Activated CD8-positive, alpha-beta memory T cell treated with anti-CD3 and anti-CD28 coated beads, Interleukin-2, amount 10 ng/mL, durations not matched to agents 7 days and 5 days (primary cell): Measurements from ENCODE around the gene KLHL30. TPM values are rescaled to one million over a fixed set of nuclear protein-coding genes. Genes with fewer than 3 reads are reported as not detected.
"Not testable (repeated sequence)": the region's sequence is repeated elsewhere in the genome, so short reads cannot be mapped to it uniquely, and the experiment has no call there.

Experiments used
- ATAC-seq: fragments of 150-1000 bp; cut with Tn5 transposase; one replicate; pipeline ENCODE4 v1.10.0; 2021; ENCODE audit warnings: moderate library complexity
- CTCF ChIA-PET: fragments of 350-600 bp; sonication (Branson Sonifier 250); formaldehyde crosslinking; loops from one replicate; lab custom pipeline; 2021; ENCODE audit warnings: antibody characterized with exemption; lab: Charles Lee
- DNase-seq: peaks from one replicate; pipeline ENCODE4 v3.0.0-alpha.2; 2020
- H3K27ac Mint-ChIP-seq: one replicate; pipeline ENCODE4 v1.8.0; 2021; ENCODE audit warnings: mild to moderate bottlenecking, mixed read lengths
- H3K27me3 Mint-ChIP-seq: one replicate; pipeline ENCODE4 v1.8.0; 2021; ENCODE audit warnings: mixed read lengths
- H3K36me3 Mint-ChIP-seq: one replicate; pipeline ENCODE4 v1.8.0; 2021; ENCODE audit warnings: mild to moderate bottlenecking, mixed read lengths
- H3K4me1 Mint-ChIP-seq: one replicate; pipeline ENCODE4 v1.8.0; 2021; ENCODE audit warnings: mixed read lengths
- H3K4me3 Mint-ChIP-seq: one replicate; pipeline ENCODE4 v1.8.0; 2021; ENCODE audit warnings: mild to moderate bottlenecking, moderate library complexity, mixed read lengths
- H3K9me3 Mint-ChIP-seq: one replicate; pipeline ENCODE4 v1.8.0; 2022; ENCODE audit warnings: low read depth, mixed read lengths
- total RNA-seq, 2 experiments: library from RNA; stranded (reverse); gene quantifications; one replicate each; pipeline ENCODE4 v1.2.3, GENCODE V29; 2021

Gene KLHL30
- total RNA-seq, 2 experiments from 2014 or later, result not detected

DNA sequence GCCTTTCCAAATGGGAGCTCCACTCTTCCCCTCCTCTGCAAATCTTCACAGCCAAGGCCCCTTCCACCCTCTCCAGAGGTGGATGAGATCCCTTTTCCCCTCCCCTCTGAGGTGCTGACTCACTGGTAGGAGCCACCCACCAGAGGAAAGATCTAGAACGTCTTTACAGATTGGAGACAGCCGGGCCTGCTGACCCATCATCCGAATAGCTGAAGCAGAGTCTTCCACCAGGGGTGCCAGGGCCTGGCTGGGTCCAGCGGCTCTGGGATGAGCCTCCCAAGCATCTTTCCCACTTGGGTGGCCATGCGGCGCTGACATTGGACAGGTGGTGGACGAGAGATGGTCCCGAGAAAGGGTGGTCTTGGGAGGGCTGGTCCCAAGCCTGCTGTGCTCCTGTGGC lies 29.3 kb downstream of the KLHL30 start:
- CTCF ChIA-PET, result no interaction called here
- H3K4me3 Mint-ChIP-seq, result no peak overlapping the region
- ATAC-seq, result no peak
- H3K27me3 Mint-ChIP-seq, result peaks cover 16% of the 10 kb centered on the region
- no peaks in the 10 kb centered on the region for H3K9me3 Mint-ChIP-seq
- H3K27ac Mint-ChIP-seq, result no peak overlapping the region
- DNase-seq, result no peak
- H3K36me3 Mint-ChIP-seq, result peaks cover 19% of the 10 kb centered on the region
- no peaks in the 10 kb centered on the region for H3K4me1 Mint-ChIP-seq

- CTCF ChIA-PET, result no interaction called here
- Mint-ChIP-seq H3K4me3 (no peak overlapping the region), H3K9me3 (no peaks in the 10 kb centered on the region), H3K27me3 (peaks cover 11% of the 10 kb centered on the region), H3K36me3 (peaks cover 20% of the 10 kb centered on the region), H3K27ac (no peak overlapping the region), H3K4me1 (no peaks in the 10 kb centered on the region)
- DNase-seq (no peak), ATAC-seq (no peak)
Measured at GRCh38 chr2:238168196-238169047, 30.0 kb downstream of the KLHL30 start.

- DNase-seq (no peak), ATAC-seq (no peak)
- Mint-ChIP-seq H3K36me3 (peaks cover 21% of the 10 kb centered on the region), H3K4me3 (no peak overlapping the region), H3K9me3 (no peaks in the 10 kb centered on the region), H3K4me1 (no peaks in the 10 kb centered on the region), H3K27me3 (peaks cover 10% of the 10 kb centered on the region), H3K27ac (no peak overlapping the region)
- CTCF ChIA-PET, result no interaction called here
Measured at GRCh38 chr2:238169048-238169707, 30.7 kb downstream of the KLHL30 start.

DNA sequence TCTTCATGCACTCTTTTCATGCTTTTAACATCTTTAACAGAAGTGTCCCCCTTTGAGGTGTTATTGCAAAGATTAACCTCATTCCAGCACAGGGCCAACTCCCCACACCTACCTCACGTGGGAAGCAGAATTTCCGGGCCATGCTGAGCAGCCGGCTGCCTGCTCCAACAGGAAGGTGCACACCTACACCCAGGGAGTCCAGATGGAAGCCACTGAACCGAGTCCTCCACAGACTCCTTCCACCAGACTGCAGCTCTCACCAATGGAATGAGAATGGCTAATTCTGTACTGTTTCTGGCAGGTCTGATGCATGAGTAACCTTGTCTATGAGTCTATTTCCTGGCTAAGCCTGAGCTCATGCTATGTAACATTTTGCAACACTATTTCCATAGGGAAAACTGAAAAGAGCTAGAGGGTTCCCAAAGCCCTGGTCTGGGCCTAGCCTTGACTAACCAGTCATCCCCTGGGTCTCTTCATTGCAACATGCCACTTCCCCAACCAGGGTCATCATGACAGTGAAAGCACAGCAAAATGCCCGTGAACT lies 31.3 kb downstream of the KLHL30 start:
- peaks cover 4% of the 10 kb centered on the region for H3K27me3 Mint-ChIP-seq
- DNase-seq, result no peak
- H3K4me1 Mint-ChIP-seq, result no peaks in the 10 kb centered on the region
- H3K36me3 Mint-ChIP-seq, result peaks cover 21% of the 10 kb centered on the region
- H3K9me3 Mint-ChIP-seq, result no peaks in the 10 kb centered on the region
- no peak overlapping the region for H3K4me3 Mint-ChIP-seq
- CTCF ChIA-PET, result no interaction called here
- no peak for ATAC-seq
- no peak overlapping the region for H3K27ac Mint-ChIP-seq

DNA sequence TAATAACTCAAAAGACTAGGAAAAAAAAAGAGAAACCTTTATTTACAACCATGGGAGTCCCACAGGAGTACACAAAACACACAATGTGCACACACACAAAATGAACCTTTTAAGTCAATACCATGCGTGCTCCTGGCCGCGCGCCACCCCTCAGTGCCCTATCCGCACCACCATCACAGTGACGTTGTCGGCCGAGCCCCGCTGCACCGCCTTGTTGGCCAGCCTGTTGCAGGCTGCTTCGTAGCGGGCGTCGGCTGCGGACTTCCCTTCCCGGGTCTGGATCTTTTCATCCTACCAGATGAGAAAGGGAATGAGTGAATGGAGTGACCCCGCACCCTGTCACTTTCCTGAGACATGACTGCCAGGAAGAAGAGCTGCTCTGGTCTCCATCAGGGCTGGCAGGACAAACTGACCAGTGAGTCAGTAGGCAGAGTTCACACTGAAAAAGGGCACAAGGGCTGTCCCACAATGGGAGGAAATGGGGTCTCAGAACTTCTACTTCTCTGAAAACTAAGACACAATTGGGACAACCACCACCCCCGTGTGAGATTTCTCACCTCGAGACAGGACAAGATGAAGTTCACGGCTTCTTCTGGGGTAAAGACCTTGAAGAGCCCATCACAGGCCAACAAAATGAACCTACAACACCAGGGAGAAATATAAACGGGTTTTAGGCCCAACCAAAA lies 32.1 kb downstream of the KLHL30 start:
- Mint-ChIP-seq H3K27ac (no peak overlapping the region), H3K4me3 (no peak overlapping the region), H3K27me3 (no peaks in the 10 kb centered on the region), H3K36me3 (peaks cover 21% of the 10 kb centered on the region), H3K4me1 (no peaks in the 10 kb centered on the region), H3K9me3 (no peaks in the 10 kb centered on the region)
- no peak for ATAC-seq
- DNase-seq, result no peak
- CTCF ChIA-PET, result no interaction called here

- H3K27ac Mint-ChIP-seq, H3K27me3 Mint-ChIP-seq, H3K4me3 Mint-ChIP-seq, DNase-seq, ATAC-seq, H3K9me3 Mint-ChIP-seq, H3K4me1 Mint-ChIP-seq: not testable (repeated sequence)
- CTCF ChIA-PET, result interaction anchor here (0.6 kb wide), 1 partner anchor 580 kb away, joined by 3 read pairs; the partner anchor contains the start of gene RAB17
- H3K36me3 Mint-ChIP-seq, result peaks cover 21% of the 10 kb centered on the region
Measured at GRCh38 chr2:238171072-238171431, 32.6 kb downstream of the KLHL30 start.

DNA sequence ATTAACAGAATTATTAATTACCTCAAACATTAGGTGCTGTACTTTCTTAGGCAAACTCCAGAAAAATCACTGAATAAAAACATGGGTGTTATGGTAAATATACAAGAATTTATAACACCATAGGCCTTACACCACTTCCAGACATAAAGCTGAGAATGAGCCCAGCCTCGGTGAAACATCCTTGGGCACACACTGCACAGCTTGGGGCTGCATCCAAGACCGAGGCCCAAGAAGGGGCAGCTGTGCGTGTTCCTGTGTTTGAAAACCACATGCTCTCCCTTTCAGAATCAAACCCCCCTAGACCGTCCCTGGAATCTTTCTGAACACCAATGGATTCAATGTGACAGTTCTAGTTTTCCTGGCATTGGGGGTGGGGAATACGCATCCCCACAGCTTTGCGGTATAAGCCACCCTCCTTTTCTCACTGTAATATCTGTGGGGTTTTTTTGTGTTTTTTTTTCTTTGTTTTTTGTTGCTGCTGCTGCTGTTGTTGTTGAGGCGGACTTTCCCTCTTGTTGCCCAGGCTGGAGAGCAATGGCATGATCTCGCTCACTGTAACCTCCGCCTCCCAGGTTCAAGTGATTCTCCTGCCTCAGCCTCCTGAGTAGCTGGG lies 33.2 kb downstream of the KLHL30 start:
- no peaks in the 10 kb centered on the region for H3K4me1 Mint-ChIP-seq
- no peak overlapping the region for H3K27ac Mint-ChIP-seq
- ATAC-seq (no peak), DNase-seq (no peak)
- no peak overlapping the region for H3K4me3 Mint-ChIP-seq
- H3K36me3 Mint-ChIP-seq, result peaks cover 24% of the 10 kb centered on the region
- no peaks in the 10 kb centered on the region for H3K9me3 Mint-ChIP-seq
- H3K27me3 Mint-ChIP-seq, result no peaks in the 10 kb centered on the region
- CTCF ChIA-PET, result interaction anchor here (0.6 kb wide), 1 partner anchor 581 kb away, joined by 3 read pairs; the partner anchor contains the start of gene RAB17

DNA sequence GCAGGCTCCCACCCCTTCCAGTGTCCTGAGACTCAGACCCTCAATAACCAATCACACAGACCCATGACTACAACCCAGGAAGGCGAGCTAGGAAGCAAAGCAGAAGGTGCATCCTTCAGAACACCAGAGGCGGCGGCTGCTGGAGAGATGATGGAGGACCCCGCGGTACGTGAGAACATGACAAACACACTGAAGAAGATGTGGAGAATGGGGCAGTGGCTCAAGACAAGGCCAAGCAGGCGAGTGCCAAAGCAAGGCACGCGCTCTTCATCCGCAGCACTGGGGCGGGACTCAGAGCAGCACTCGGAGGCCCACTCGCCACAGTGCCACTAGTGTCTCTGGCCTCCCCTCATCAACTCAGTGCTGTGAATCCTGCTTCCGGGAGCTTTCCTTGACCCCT lies 34.0 kb downstream of the KLHL30 start:
- no peaks in the 10 kb centered on the region for H3K27me3 Mint-ChIP-seq
- ATAC-seq, result no peak
- no peaks in the 10 kb centered on the region for H3K9me3 Mint-ChIP-seq
- CTCF ChIA-PET, result no interaction called here
- H3K36me3 Mint-ChIP-seq, result peaks cover 29% of the 10 kb centered on the region
- no peak for DNase-seq
- H3K4me3 Mint-ChIP-seq, result no peak overlapping the region
- no peak overlapping the region for H3K27ac Mint-ChIP-seq
- H3K4me1 Mint-ChIP-seq, result no peaks in the 10 kb centered on the region

DNA sequence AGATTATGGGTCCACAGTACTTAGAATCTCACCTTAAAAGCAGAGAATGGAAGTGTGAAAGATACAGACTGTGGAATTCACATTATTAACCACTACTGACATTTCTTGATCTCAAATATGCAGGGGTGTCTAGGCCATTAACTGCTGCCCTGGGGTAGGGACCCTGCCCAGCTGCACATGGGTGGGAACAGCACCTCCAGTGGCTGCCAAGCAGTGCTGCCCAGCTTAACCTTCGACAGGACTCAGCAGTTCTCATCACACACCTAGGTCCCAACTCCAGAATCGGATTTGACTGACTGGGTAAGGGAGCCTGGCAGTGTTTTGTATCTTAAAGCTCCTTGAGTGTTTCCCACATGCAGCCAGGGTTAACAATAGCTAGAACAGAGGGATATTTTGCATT lies 35.2 kb downstream of the KLHL30 start:
- no peaks in the 10 kb centered on the region for H3K27me3 Mint-ChIP-seq
- H3K4me1 Mint-ChIP-seq, result no peaks in the 10 kb centered on the region
- no peaks in the 10 kb centered on the region for H3K9me3 Mint-ChIP-seq
- CTCF ChIA-PET, result interaction anchor here (1.1 kb wide), 1 partner anchor 28 kb away, joined by 3 read pairs; no protein-coding TSS in a partner anchor
- H3K36me3 Mint-ChIP-seq, result peaks cover 33% of the 10 kb centered on the region
- ATAC-seq (no peak), DNase-seq (no peak)
- no peak overlapping the region for H3K27ac Mint-ChIP-seq
- no peak overlapping the region for H3K4me3 Mint-ChIP-seq

DNA sequence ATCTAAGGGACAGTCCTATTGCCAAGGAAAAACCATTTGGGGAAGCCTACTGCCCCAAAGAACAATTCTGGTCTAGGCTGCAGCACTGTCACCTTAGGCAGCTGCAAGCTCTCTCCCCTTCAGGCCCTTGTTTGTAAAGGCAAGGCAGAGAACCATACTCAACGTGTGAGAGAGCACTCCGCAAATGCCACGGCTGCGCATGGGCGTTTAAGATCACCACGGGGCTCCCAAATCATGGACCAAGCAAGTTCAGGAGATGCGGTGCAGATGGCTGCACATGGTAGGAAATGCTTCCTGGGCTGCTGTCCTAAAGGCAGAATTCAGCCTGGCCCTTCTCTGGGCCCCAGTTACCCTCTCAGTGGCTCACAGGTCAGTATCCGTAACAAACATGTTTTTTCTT lies 35.8 kb downstream of the KLHL30 start:
- no peak overlapping the region for H3K27ac Mint-ChIP-seq
- DNase-seq, result no peak
- no peak for ATAC-seq
- no peaks in the 10 kb centered on the region for H3K9me3 Mint-ChIP-seq
- H3K4me3 Mint-ChIP-seq, result no peak overlapping the region
- peaks cover 34% of the 10 kb centered on the region for H3K36me3 Mint-ChIP-seq
- CTCF ChIA-PET, result interaction anchor here (1.1 to 1.7 kb wide), 3 partner anchors 9 to 316 kb away, joined by 3 to 4 read pairs (median 3); no protein-coding TSS in a partner anchor
- no peaks in the 10 kb centered on the region for H3K4me1 Mint-ChIP-seq
- H3K27me3 Mint-ChIP-seq, result no peaks in the 10 kb centered on the region

DNA sequence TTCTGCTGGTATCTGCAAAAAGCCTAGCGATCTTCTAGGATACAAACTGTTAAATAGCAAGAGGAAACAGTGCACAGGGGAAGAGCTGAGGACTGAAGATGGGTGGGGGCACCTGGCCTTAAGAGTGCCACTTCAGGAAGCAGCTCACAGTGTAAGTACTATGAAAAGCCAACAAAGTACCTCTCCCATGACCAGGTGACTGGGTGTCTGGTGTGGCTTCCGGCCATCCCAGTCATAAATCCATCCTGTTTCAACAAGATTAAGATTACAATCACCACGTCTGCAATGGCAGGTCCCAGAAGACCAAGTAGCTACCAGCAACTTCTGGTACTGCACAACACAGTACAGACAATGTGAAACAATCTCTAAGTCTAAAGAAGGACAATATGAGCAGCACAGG lies 36.2 kb downstream of the KLHL30 start:
- no peak overlapping the region for H3K27ac Mint-ChIP-seq
- CTCF ChIA-PET, result interaction anchor here (1.3 to 1.7 kb wide), 2 partner anchors 9 to 316 kb away, joined by 3 to 4 read pairs; no protein-coding TSS in a partner anchor
- H3K4me3 Mint-ChIP-seq, result no peak overlapping the region

GRCh38 chr2:238176613-238177012 lies 38.1 kb downstream of the KLHL30 start:
- Mint-ChIP-seq H3K36me3 (peaks cover 36% of the 10 kb centered on the region), H3K27ac (peak overlapping the region; percentile 28), H3K4me3 (no peak overlapping the region), H3K9me3 (no peaks in the 10 kb centered on the region), H3K4me1 (no peaks in the 10 kb centered on the region), H3K27me3 (no peaks in the 10 kb centered on the region)
- no peak for DNase-seq
- CTCF ChIA-PET, result no interaction called here
- ATAC-seq, result no peak

More for the DNA sequence above, 36.2 kb downstream of the KLHL30 start:
- Mint-ChIP-seq H3K36me3 (peaks cover 38% of the 10 kb centered on the region), H3K9me3 (no peaks in the 10 kb centered on the region), H3K4me1 (no peaks in the 10 kb centered on the region), H3K27me3 (no peaks in the 10 kb centered on the region)
- ATAC-seq, result no peak
- DNase-seq, result no peak

GRCh38 chr2:238180554-238180953 lies 42.1 kb downstream of the KLHL30 start:
- CTCF ChIA-PET, result no interaction called here
- H3K4me1 Mint-ChIP-seq, result peaks cover 8% of the 10 kb centered on the region
- ATAC-seq, result no peak
- no peaks in the 10 kb centered on the region for H3K9me3 Mint-ChIP-seq
- H3K4me3 Mint-ChIP-seq, result no peak overlapping the region
- no peaks in the 10 kb centered on the region for H3K27me3 Mint-ChIP-seq
- no peak for DNase-seq
- H3K36me3 Mint-ChIP-seq, result peaks cover 55% of the 10 kb centered on the region
- H3K27ac Mint-ChIP-seq, result no peak overlapping the region
